ENCODE results near the gene GMDS.

The GMDS gene

GRCh38 chr6:2029130-2029794 is 216.1 kb downstream of the GMDS start:
- Histone ChIP-seq H2AFZ (no peak overlapping the region), H3K9ac (no peak overlapping the region), H3K79me2 (no peaks in the 10 kb centered on the region), H3K27me3 (ENCODE audit: control insufficient read depth, insufficient read depth, low read length) (no peaks in the 10 kb centered on the region), H3K4me3 (ENCODE audit: low read depth, low read length) (no peak overlapping the region), H3K9me3 (ENCODE audit: control insufficient read depth, low read length) (no peaks in the 10 kb centered on the region), H3K4me1 (no peaks in the 10 kb centered on the region), H3K36me3 (ENCODE audit: control insufficient read depth, insufficient read depth, low read length) (no peaks in the 10 kb centered on the region), H3K4me2 (ENCODE audit: low read length) (no peak overlapping the region), H3K27ac (no peak overlapping the region)
- no peak for TF ChIP-seq CTCF (IDR thresholded peaks at IDR 0.05)

GRCh38 chr6:2028457-2029038 is 216.9 kb downstream of the GMDS start:
- no peak for TF ChIP-seq CTCF (IDR thresholded peaks at IDR 0.05)
- H3K36me3 ChIP-seq (ENCODE audit: control insufficient read depth, insufficient read depth, low read length), result no peaks in the 10 kb centered on the region
- no peak overlapping the region for H3K4me2 ChIP-seq (ENCODE audit: low read length)
- H3K27me3 ChIP-seq (ENCODE audit: control insufficient read depth, insufficient read depth, low read length), result no peaks in the 10 kb centered on the region
- no peak overlapping the region for H3K9ac ChIP-seq
- H3K4me3 ChIP-seq (ENCODE audit: low read depth, low read length), result no peak overlapping the region
- no peaks in the 10 kb centered on the region for H3K79me2 ChIP-seq
- no peak overlapping the region for H2AFZ ChIP-seq
- no peak overlapping the region for H3K27ac ChIP-seq
- no peaks in the 10 kb centered on the region for H3K4me1 ChIP-seq
- H3K9me3 ChIP-seq (ENCODE audit: control insufficient read depth, low read length), result no peaks in the 10 kb centered on the region

- H3K4me3 ChIP-seq (ENCODE audit: low read depth, low read length), result no peak overlapping the region
Measured at GRCh38 chr6:2026133-2026532, 219.3 kb downstream of the GMDS start.

GRCh38 chr6:2021713-2022125 is 223.7 kb downstream of the GMDS start:
- Histone ChIP-seq H3K36me3 (ENCODE audit: control insufficient read depth, insufficient read depth, low read length) (no peaks in the 10 kb centered on the region), H3K27ac (no peak overlapping the region), H3K9me3 (ENCODE audit: control insufficient read depth, low read length) (no peaks in the 10 kb centered on the region), H3K9ac (no peak overlapping the region), H3K27me3 (ENCODE audit: control insufficient read depth, insufficient read depth, low read length) (no peaks in the 10 kb centered on the region), H3K79me2 (no peaks in the 10 kb centered on the region), H3K4me2 (ENCODE audit: low read length) (no peak overlapping the region), H3K4me1 (no peaks in the 10 kb centered on the region), H3K4me3 (ENCODE audit: low read depth, low read length) (no peak overlapping the region), H2AFZ (no peak overlapping the region)
- no peak for TF ChIP-seq CTCF (IDR thresholded peaks at IDR 0.05)

More at GRCh38 chr6:2026133-2026532, 219.3 kb downstream of the GMDS start:
- H2AFZ ChIP-seq, result no peak overlapping the region
- H3K4me1 ChIP-seq, result no peaks in the 10 kb centered on the region
- H3K27me3 ChIP-seq (ENCODE audit: control insufficient read depth, insufficient read depth, low read length), result no peaks in the 10 kb centered on the region
- no peak for TF ChIP-seq CTCF (IDR thresholded peaks at IDR 0.05)
- no peak overlapping the region for H3K9ac ChIP-seq
- H3K9me3 ChIP-seq (ENCODE audit: control insufficient read depth, low read length), result no peaks in the 10 kb centered on the region
- no peaks in the 10 kb centered on the region for H3K36me3 ChIP-seq (ENCODE audit: control insufficient read depth, insufficient read depth, low read length)
- H3K4me2 ChIP-seq (ENCODE audit: low read length), result no peak overlapping the region
- H3K27ac ChIP-seq, result no peak overlapping the region
- H3K79me2 ChIP-seq, result no peaks in the 10 kb centered on the region

GRCh38 chr6:2020909-2021308 is 224.5 kb downstream of the GMDS start:
- H2AFZ ChIP-seq, result no peak overlapping the region
- TF ChIP-seq CTCF (IDR thresholded peaks at IDR 0.05), result no peak
- H3K9ac ChIP-seq, result no peak overlapping the region
- no peak overlapping the region for H3K4me3 ChIP-seq (ENCODE audit: low read depth, low read length)
- H3K4me1 ChIP-seq, result no peaks in the 10 kb centered on the region
- no peaks in the 10 kb centered on the region for H3K9me3 ChIP-seq (ENCODE audit: control insufficient read depth, low read length)
- H3K36me3 ChIP-seq (ENCODE audit: control insufficient read depth, insufficient read depth, low read length), result no peaks in the 10 kb centered on the region
- H3K79me2 ChIP-seq, result no peaks in the 10 kb centered on the region
- H3K27ac ChIP-seq, result no peak overlapping the region
- no peaks in the 10 kb centered on the region for H3K27me3 ChIP-seq (ENCODE audit: control insufficient read depth, insufficient read depth, low read length)
- H3K4me2 ChIP-seq (ENCODE audit: low read length), result no peak overlapping the region
